ENCODE measurements around the gene NECTIN3.

Gene NECTIN3

GRCh38 chr3:111200027-111200426, 128.4 kb downstream of the NECTIN3 start:
- no peak for DNase-seq (ENCODE audit: low read depth in 2 of 2)

DNA sequence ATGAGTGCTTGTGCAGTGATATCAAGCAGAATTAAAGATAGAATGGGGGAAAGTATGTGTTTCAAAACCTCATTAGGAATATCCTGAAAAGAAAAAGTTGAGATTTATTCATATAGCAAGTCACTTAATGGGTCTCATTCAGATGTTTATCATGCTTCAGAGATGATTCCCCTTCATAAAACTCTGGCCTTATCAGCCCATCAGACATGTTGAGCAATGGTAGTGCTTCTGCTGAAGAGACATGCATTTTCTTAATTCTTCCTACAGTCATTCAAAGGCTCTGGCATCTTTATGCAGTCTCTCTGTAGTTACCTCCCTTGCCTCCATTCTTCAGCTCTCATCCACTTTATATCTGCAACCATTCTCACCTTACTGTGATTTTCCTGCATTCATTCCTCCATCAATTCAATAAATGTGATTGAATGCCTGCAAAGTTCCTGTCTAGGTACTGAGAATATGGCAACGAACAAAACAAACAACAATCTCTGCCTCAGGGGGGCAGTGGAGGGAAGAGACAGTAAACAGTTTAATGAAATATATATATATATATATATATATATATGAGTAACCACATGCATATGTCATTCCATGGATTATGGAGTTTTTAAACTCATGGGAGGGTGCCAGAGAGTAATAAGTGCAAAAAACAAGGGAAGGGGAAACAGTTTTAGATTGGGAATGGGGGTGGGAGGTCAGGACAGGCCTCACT, 138.5 kb downstream of the NECTIN3 start:
- no peak for DNase-seq (ENCODE audit: low read depth in 2 of 2)

DNA sequence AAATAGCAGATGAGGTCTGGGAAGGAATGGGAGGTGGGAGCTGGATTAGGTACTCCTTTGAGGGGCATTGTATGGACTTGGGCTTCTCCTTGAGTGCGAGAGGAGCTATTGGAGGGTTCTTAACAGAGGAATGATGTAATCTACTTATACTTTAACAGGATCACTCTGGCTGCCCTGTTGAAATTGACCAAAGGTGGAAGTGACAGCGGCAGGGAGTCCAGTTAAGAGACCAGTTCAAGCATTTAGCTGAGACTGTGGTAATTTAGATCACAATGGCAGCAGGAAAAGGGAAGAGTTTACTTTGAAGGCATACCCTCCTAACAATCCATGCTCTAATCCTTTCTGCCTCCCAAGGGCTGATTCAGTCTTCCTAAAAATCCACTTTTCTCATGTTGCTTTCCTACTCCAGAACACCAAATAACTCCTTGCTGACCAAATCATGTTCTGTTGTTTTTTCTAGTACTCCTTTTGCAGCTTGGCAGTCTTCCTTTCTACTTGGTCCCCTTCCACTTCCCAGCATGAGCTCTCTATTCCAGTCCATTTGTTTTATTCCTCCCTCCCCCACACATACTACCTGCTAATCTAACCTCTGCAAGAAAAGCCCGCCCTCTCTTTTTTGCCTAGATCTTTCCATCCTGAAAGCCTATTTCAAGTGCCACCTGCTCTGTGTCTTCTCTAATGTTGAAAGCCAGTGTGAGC, 139.4 kb downstream of the NECTIN3 start:
- no peak for DNase-seq (ENCODE audit: low read depth in 2 of 2)

GRCh38 chr3:111212511-111212910, 140.9 kb downstream of the NECTIN3 start:
- DNase-seq (ENCODE audit: low read depth in 2 of 2): no peak

DNA sequence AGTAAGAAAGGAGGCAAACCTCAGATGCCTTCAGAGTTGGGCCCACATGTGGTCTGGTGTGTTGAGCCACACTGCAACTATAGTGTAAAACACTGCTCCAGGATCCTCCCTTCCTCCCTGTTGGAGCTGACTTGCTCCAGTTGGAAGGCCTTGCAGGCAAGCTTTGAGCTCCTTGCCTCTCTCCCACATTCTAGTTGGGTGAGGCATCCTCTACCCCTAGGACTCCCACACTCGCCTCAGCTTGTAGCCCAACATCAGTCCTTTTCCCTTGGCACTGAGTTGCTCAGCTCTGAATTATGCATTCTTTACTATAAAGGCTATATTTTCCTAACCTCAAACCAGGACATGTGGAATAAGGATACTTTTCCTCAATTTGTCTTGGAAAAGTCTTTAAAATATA, 143.9 kb downstream of the NECTIN3 start:
- no peak for DNase-seq (ENCODE audit: low read depth in 2 of 2)

DNA sequence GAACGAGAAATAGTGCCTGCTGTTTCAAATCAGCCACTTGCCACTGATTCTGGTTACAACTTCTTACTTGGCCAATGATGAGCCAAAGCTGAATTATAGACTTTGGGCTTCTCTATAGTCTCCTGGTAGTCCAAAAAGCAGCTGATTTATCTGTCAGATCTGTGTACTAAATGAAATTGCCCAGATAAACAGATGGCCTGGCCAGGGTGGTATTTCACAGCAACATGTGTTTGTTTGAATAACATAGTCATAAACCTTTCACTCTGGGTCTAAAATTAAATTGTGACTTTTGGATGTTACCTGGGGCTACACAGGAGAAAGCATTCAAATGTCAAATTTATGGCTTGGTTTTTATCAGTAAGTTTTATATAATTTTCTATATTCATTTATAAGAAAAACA, 147.0 kb downstream of the NECTIN3 start:
- no peak for DNase-seq (ENCODE audit: low read depth in 2 of 2)

GRCh38 chr3:111227216-111227615, 155.6 kb downstream of the NECTIN3 start:
- no peak for DNase-seq (ENCODE audit: low read depth in 2 of 2)

DNA sequence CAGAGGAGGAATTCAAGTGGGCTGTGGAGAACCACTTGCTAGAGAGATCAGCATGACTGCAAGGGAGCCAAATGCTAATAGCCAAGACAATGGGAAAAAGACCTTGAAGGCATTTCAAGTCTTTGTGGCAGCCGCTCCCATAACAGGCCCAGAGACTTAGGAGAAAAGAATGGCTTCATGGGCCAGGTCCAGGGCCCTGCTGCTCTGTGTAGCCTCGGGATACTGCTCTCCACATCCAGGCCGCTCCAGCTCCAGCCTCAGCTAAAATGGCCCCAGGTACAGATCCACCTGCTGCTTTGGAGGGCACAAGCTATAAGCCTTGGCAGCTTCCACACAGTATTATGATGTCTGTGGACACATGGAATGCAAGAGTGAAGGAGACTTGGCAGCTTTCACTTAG, 157.7 kb downstream of the NECTIN3 start:
- no peak for DNase-seq (ENCODE audit: low read depth in 2 of 2)

GRCh38 chr3:111236836-111237713, 165.5 kb downstream of the NECTIN3 start:
- DNase-seq (ENCODE audit: low read depth in 2 of 2): no peak

DNA sequence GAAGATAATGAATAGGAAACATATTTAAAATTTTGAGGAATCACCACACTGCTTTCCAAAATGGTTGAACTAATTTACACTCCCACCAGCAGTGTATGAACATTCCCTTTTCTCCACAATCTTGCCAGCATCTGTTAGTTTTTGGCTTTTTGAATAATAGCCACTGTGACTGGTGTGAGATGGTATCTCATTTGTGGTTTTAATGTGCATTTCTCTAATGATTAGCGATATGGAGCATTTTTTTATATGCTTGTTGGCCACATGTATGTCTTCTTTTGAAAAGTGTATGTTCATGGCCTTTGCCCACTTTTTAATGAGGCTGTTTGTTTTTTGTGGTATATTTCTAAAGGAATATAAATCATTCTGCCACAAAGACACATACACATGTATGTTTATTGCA, 166.3 kb downstream of the NECTIN3 start:
- no peak for DNase-seq (ENCODE audit: low read depth in 2 of 2)

GRCh38 chr3:111238885-111239284, 167.3 kb downstream of the NECTIN3 start:
- DNase-seq (ENCODE audit: low read depth in 2 of 2): no peak

DNA sequence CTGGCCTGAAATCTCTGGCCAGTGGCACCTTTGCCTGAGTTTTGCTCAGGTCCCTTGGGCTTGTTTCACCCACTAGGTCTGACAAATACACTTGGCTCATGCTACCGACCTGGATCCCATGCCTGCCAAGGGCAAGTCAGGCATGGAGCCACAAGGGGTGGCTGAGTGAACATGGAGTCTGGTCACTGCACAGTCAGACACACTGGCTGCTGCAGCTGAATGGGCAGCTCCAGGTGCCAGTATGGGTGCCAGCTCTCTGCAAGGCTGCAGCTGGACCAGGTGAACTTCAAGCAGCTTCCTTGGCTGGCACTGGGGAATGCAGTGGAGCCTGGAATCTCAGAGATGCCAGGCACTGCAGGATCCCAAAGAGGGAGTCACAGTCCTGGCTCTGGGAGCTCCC, 170.3 kb downstream of the NECTIN3 start:
- DNase-seq (ENCODE audit: low read depth in 2 of 2): no peak

All from stimulated activated CD4-positive, alpha-beta T cell treated with anti-CD3 and anti-CD28 coated beads, Interleukin-12 subunit alpha, Interleukin-12 subunit beta, amount 100 ng/mL, for 24 hours (primary cell).